ENCODE data around the gene MCC. TPM values are rescaled to one million over a fixed set of nuclear protein-coding genes. Genes with fewer than 3 reads are reported as not detected.

Gene MCC
- total and polyA plus RNA-seq, 2 of the 4 experiments (the other 2 are of a cell fraction), result 5.0 to 20.6 TPM

GRCh38 chr5:113513384-113514288 lies 25.4 kb upstream of the MCC start, which contains the start of gene YTHDC2:
Gene YTHDC2 (plus strand): TSS chr5:113513694. CDS start chr5:113513896, 202 bp downstream.
- peak within 1 kb of the TSS; percentile 67; the same call in 1 of the 2 replicates for H2AK5ac ChIP-seq (ENCODE audit: low read depth, low read length)
- H4K5ac ChIP-seq (ENCODE audit: low read depth, low read length), result peak within 1 kb of the TSS; percentile 97
- CTCF ChIA-PET, result interaction anchor here (1.2 to 4.2 kb wide), 2 partner anchors 177 to 518 kb away, joined by 5 to 23 read pairs; no protein-coding TSS in a partner anchor
- peak; percentile 97 for ATAC-seq (ENCODE audit: low read depth)
- peak within 1 kb of the TSS; percentile 63; the same call in 1 of the 2 replicates for H2BK20ac ChIP-seq (ENCODE audit: low read depth, low read length)
- H3K36me3 ChIP-seq (ENCODE audit: control insufficient read depth, insufficient read depth, low read length), result peaks cover 3% of the 10 kb centered on the region; the same call in 1 of the 2 replicates
- peak within 1 kb of the TSS; percentile 32 to 88 for H4K8ac ChIP-seq (ENCODE audit: low read depth in 2 of 2, low read length in 2 of 2)
- 0 out of 2 replicates have a peak within 1 kb of the TSS, but pooled peaks have one; percentile 13 for H3K56ac ChIP-seq (ENCODE audit: extremely low read depth, insufficient read depth, low read length)
- H3K4ac ChIP-seq (ENCODE audit: low read depth, low read length), result peak within 1 kb of the TSS; percentile 87
- H2AK9ac ChIP-seq (replicated peaks; ENCODE audit: low read depth, low read length, poor library complexity), result peak within 1 kb of the TSS; percentile 53
- H3K14ac ChIP-seq (replicated peaks; ENCODE audit: low read depth, low read length), result peak within 1 kb of the TSS; percentile 87
- H2AFZ ChIP-seq (replicated peaks; ENCODE audit: low read length, poor library complexity), result peak within 1 kb of the TSS; percentile 99
- H2BK120ac ChIP-seq (ENCODE audit: low read depth, low read length), result peak within 1 kb of the TSS; percentile 65
- intact Hi-C loops (cut with micrococcal nuclease), result loop anchor here (5.0 to 10.0 kb wide), 2 partner anchors 309 to 366 kb away; no protein-coding TSS in a partner anchor
- peak within 1 kb of the TSS; percentile 82 for H3K23ac ChIP-seq (ENCODE audit: low read depth, low read length)
- peak; percentile 87 for DNase-seq
- H2BK15ac ChIP-seq (ENCODE audit: low read depth, low read length), result no peak within 1 kb of the TSS; the same call in 2 of the 3 replicates
- no peaks in the 10 kb centered on the region; the same call in 1 of the 2 replicates for H4K20me1 ChIP-seq (ENCODE audit: insufficient read depth, low read length)
- no peaks in the 10 kb centered on the region for H3K27me3 ChIP-seq (ENCODE audit: control insufficient read depth, insufficient read depth, low read length)
- H3K4me2 ChIP-seq (ENCODE audit: low read depth, low read length), result peak within 1 kb of the TSS; percentile 97
- dilution Hi-C loops (cut with HindIII; ENCODE audit: low sequenced_read_pairs, unreplicated experiment), result no loop called here
- peak within 1 kb of the TSS; percentile 63 for H2BK5ac ChIP-seq (ENCODE audit: low read depth, low read length, poor library complexity, severe bottlenecking)
- H4K91ac ChIP-seq (ENCODE audit: insufficient read depth, low read depth, low read length), result peak within 1 kb of the TSS; percentile 65
- in situ Hi-C loops (cut with MboI; ENCODE audit: low sequenced_read_pairs), result no loop called here
- POLR2A ChIA-PET (ENCODE audit: unreplicated experiment), result no interaction called here
- no peaks in the 10 kb centered on the region; the same call in 1 of the 2 replicates for H3K4me1 ChIP-seq (ENCODE audit: control insufficient read depth, insufficient read depth, low read length)
- H3K9ac ChIP-seq (ENCODE audit: low read depth, low read length), result peak within 1 kb of the TSS; percentile 81
- peaks cover 6 to 32% of the 10 kb centered on the region in 2 experiments for H3K79me1 ChIP-seq (ENCODE audit: low read depth in 1 of 2, low read length in 2 of 2)
- WGBS, 2 experiments (ENCODE audit: extremely low coverage in 2 of 2, insufficient read length in 1 of 2), result 0% methylated on average over 20 of the region's 72 CpGs; no CpG with 5 or more reads in 1 of the 2 experiments
- H3K4me3 ChIP-seq (ENCODE audit: insufficient read depth, low read depth, low read length), result peak within 1 kb of the TSS; percentile 60
- peak within 1 kb of the TSS; percentile 83; the same call in 1 of the 2 replicates for H3K18ac ChIP-seq (ENCODE audit: low read depth, low read length)
- no peaks in the 10 kb centered on the region for H3K9me1 ChIP-seq (ENCODE audit: insufficient read depth, low read length)
- peak within 1 kb of the TSS; percentile 79 for H3K27ac ChIP-seq (ENCODE audit: insufficient read depth, low read length)
- no TSS peak for BruUV-seq (replicated peaks)
- H3K9me3 ChIP-seq (ENCODE audit: control insufficient read depth, insufficient read depth, low read length), result no peaks in the 10 kb centered on the region
- TF ChIP-seq ELK1 (IDR thresholded peaks at IDR 0.05; ENCODE audit: borderline replicate concordance, low read depth, low read length) (no peak), NFE2L2 (IDR thresholded peaks at IDR 0.05; ENCODE audit: low read depth, low read length) (0 out of 2 replicates have a peak, but pooled peaks have one; percentile 16), USF2 (IDR thresholded peaks at IDR 0.05; ENCODE audit: low read depth, low read length) (peak; percentile 57; the same call in 1 of the 2 replicates), FOS (IDR thresholded peaks at IDR 0.05; ENCODE audit: low read depth, low read length) (peak; percentile 72), CTCF (conservative IDR thresholded peaks at IDR 0.05; ENCODE audit: low read depth, low read length) (peak; percentile 44), RFX5 (IDR thresholded peaks at IDR 0.05; ENCODE audit: low read depth, low read length) (no peak), CEBPB (IDR thresholded peaks at IDR 0.05; ENCODE audit: low read depth, low read length) (no peak), POLR2A (IDR thresholded peaks at IDR 0.05; ENCODE audit: low read depth, low read length) (peak; percentile 81), MXI1 (IDR thresholded peaks at IDR 0.05; ENCODE audit: borderline replicate concordance, low read depth, low read length) (0 out of 2 replicates have a peak, but pooled peaks have one; percentile 36), BHLHE40 (IDR thresholded peaks at IDR 0.05; ENCODE audit: low read depth, low read length) (peak; percentile 74), MAFK (IDR thresholded peaks at IDR 0.05; ENCODE audit: low read depth, low read length) (no peak), CHD1 (IDR thresholded peaks at IDR 0.05; ENCODE audit: low read depth, low read length) (no peak), RAD21 (IDR thresholded peaks at IDR 0.05; ENCODE audit: low read length) (peak; percentile 49)
